ENCODE results near the gene GULP1.
A peak's percentile ranks its signal among the peaks of the same experiment; 100 is the strongest.

GULP1 gene

GRCh38 chr2:188367164-188367563, 75.5 kb downstream of the GULP1 start:
- TF ChIP-seq CTCF (IDR thresholded peaks at IDR 0.05; ENCODE audit: poor library complexity, severe bottlenecking): no peak
- H3K27ac ChIP-seq (ENCODE audit: poor library complexity, severe bottlenecking): no peak overlapping the region
- ATAC-seq (ENCODE audit: low read depth): no peak
- H3K4me3 ChIP-seq (ENCODE audit: severe bottlenecking): no peak overlapping the region
- no peaks in the 10 kb centered on the region for H3K4me1 ChIP-seq (ENCODE audit: insufficient read depth, poor library complexity, severe bottlenecking)
- H3K36me3 ChIP-seq (ENCODE audit: low read depth): no peaks in the 10 kb centered on the region
- no peak for DNase-seq (ENCODE audit: low spot score)
- H3K27me3 ChIP-seq (ENCODE audit: insufficient read depth, poor library complexity, severe bottlenecking): no peaks in the 10 kb centered on the region
- H3K9me3 ChIP-seq (ENCODE audit: severe bottlenecking): no peaks in the 10 kb centered on the region

- Histone ChIP-seq H3K27ac (ENCODE audit: poor library complexity, severe bottlenecking) (no peak overlapping the region), H3K27me3 (ENCODE audit: insufficient read depth, poor library complexity, severe bottlenecking) (no peaks in the 10 kb centered on the region), H3K4me3 (ENCODE audit: severe bottlenecking) (no peak overlapping the region), H3K36me3 (ENCODE audit: low read depth) (no peaks in the 10 kb centered on the region), H3K9me3 (ENCODE audit: severe bottlenecking) (no peaks in the 10 kb centered on the region), H3K4me1 (ENCODE audit: insufficient read depth, poor library complexity, severe bottlenecking) (no peaks in the 10 kb centered on the region)
- ATAC-seq (ENCODE audit: low read depth): peak; percentile 86
- DNase-seq (ENCODE audit: low spot score): no peak
- peak; percentile 74 for TF ChIP-seq CTCF (IDR thresholded peaks at IDR 0.05; ENCODE audit: poor library complexity, severe bottlenecking)
Measured at GRCh38 chr2:188369365-188369764, 77.7 kb downstream of the GULP1 start.

DNA sequence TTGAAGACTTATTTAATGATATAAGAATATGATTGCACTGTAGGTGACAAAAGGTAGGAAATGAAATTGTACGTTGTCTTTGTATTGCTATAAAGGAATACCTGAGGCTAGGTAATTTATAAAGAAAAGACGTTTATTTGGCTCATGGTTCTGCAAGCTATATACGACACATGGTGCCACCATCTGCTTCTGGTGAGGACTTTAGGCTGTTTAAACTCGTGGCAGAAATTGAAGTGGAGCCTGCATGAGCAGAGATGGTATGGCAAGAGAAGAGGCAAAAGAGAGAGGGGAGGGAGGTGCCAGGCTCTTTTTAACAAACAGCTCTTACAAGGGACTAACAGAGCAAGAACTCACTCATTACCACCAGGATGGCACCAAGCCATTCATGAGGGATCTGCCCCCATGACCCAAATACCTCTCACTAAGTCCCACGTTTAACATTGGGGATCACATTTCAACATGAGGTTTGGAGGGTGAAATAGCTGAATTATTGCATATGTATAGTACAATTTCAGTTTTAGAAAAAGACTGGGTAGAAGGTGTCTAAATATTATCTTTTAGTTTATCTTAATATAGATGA, 86.8 kb downstream of the GULP1 start:
- ATAC-seq (ENCODE audit: low read depth) (no peak), DNase-seq (ENCODE audit: low spot score) (no peak)
- H3K4me3 ChIP-seq (ENCODE audit: severe bottlenecking): no peak overlapping the region
- H3K36me3 ChIP-seq (ENCODE audit: low read depth): no peaks in the 10 kb centered on the region
- H3K27me3 ChIP-seq (ENCODE audit: insufficient read depth, poor library complexity, severe bottlenecking): no peaks in the 10 kb centered on the region
- no peak for TF ChIP-seq CTCF (IDR thresholded peaks at IDR 0.05; ENCODE audit: poor library complexity, severe bottlenecking)
- no peak overlapping the region for H3K27ac ChIP-seq (ENCODE audit: poor library complexity, severe bottlenecking)
- no peaks in the 10 kb centered on the region for H3K9me3 ChIP-seq (ENCODE audit: severe bottlenecking)
- H3K4me1 ChIP-seq (ENCODE audit: insufficient read depth, poor library complexity, severe bottlenecking): peaks cover 2% of the 10 kb centered on the region

- Histone ChIP-seq H3K4me3 (ENCODE audit: severe bottlenecking) (no peak overlapping the region), H3K4me1 (ENCODE audit: insufficient read depth, poor library complexity, severe bottlenecking) (peaks cover 2% of the 10 kb centered on the region), H3K27me3 (ENCODE audit: insufficient read depth, poor library complexity, severe bottlenecking) (no peaks in the 10 kb centered on the region), H3K36me3 (ENCODE audit: low read depth) (no peaks in the 10 kb centered on the region), H3K27ac (ENCODE audit: poor library complexity, severe bottlenecking) (no peak overlapping the region), H3K9me3 (ENCODE audit: severe bottlenecking) (no peaks in the 10 kb centered on the region)
- no peak for TF ChIP-seq CTCF (IDR thresholded peaks at IDR 0.05; ENCODE audit: poor library complexity, severe bottlenecking)
- no peak for ATAC-seq (ENCODE audit: low read depth)
- DNase-seq (ENCODE audit: low spot score): no peak
Measured at GRCh38 chr2:188379748-188380147, 88.1 kb downstream of the GULP1 start.

DNA sequence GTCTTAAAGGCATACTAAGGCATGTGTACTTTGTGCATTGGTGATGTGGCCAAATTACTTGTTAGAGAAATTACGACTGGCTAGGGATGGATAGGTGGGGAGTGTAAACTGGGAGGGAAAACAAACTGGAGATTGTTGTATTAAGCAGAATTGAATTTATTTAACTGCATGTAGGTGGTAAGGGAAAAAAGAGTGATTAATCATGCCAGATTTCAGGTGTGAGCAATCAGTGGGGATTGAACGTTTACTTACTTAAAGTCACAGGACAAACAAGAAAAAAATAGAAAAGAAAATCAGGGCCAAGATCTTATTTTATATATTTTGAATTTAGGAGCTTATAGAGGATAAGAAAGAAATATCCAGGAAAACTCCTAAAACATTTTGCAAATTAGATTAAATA, 88.6 kb downstream of the GULP1 start:
- no peak for TF ChIP-seq CTCF (IDR thresholded peaks at IDR 0.05; ENCODE audit: poor library complexity, severe bottlenecking)
- H3K27ac ChIP-seq (ENCODE audit: poor library complexity, severe bottlenecking): no peak overlapping the region
- no peaks in the 10 kb centered on the region for H3K36me3 ChIP-seq (ENCODE audit: low read depth)
- H3K27me3 ChIP-seq (ENCODE audit: insufficient read depth, poor library complexity, severe bottlenecking): no peaks in the 10 kb centered on the region
- H3K9me3 ChIP-seq (ENCODE audit: severe bottlenecking): no peaks in the 10 kb centered on the region
- peaks cover 2% of the 10 kb centered on the region for H3K4me1 ChIP-seq (ENCODE audit: insufficient read depth, poor library complexity, severe bottlenecking)
- DNase-seq (ENCODE audit: low spot score): no peak
- H3K4me3 ChIP-seq (ENCODE audit: severe bottlenecking): no peak overlapping the region
- ATAC-seq (ENCODE audit: low read depth): no peak

Data from RWPE2 (cell line).